Activated T-helper 17 cell treated with anti-CD3 and anti-CD28 coated beads, Interleukin-2, amount 50 U/mL, for 72 hours (primary cell): ENCODE data around the gene EFEMP1. TPM values are rescaled to one million over a fixed set of nuclear protein-coding genes. Genes with fewer than 3 reads are reported as not detected.

Experiments
- ATAC-seq: fragments of 150-1000 bp; cut with Tn5 transposase; replicated peaks from 2 replicates; pipeline ENCODE4 v1.10.0; 2021; ENCODE audit warnings: mild to moderate bottlenecking, moderate library complexity
- H3K27ac Mint-ChIP-seq: one replicate; pipeline ENCODE4 v1.8.0; 2022; ENCODE audit warnings: mixed read lengths
- H3K27me3 Mint-ChIP-seq: one replicate; pipeline ENCODE4 v1.8.0; 2022; ENCODE audit warnings: mixed read lengths
- H3K36me3 Mint-ChIP-seq: one replicate; pipeline ENCODE4 v1.8.0; 2022; ENCODE audit warnings: low read depth, mild to moderate bottlenecking, mixed read lengths
- H3K4me1 Mint-ChIP-seq: one replicate; pipeline ENCODE4 v1.8.0; 2022; ENCODE audit warnings: mixed read lengths
- H3K4me3 Mint-ChIP-seq: one replicate; pipeline ENCODE4 v1.8.0; 2022; ENCODE audit warnings: mild to moderate bottlenecking, mixed read lengths
- H3K9me3 Mint-ChIP-seq: one replicate; pipeline ENCODE4 v1.8.0; 2022; ENCODE audit warnings: mixed read lengths
- total RNA-seq, 2 donors: library from RNA; stranded (reverse); gene quantifications; one replicate each; pipeline ENCODE4 v1.2.3, GENCODE V29; 2022

The EFEMP1 gene
- total RNA-seq, 2 donors from 2014 or later, result not detected

DNA sequence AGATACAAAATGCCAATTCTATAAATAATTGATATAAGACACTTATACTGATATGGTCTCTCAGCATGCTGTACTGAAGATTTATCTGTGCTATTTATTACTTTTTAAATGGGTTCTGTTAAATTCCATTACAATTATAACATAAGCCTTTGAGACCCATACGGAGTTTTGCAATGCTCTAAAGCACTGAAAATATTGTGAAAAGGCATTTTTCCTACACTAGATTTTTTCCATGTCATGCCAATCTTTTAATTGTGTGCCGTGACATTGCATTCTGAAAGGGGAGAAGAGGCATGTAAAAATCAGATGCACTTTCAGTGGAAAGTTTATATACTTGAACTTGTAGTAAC, 46.5 kb downstream of the EFEMP1 start:
- H3K4me1 Mint-ChIP-seq, result no peaks in the 10 kb centered on the region
- H3K27ac Mint-ChIP-seq, result no peak overlapping the region
- H3K9me3 Mint-ChIP-seq, result no peaks in the 10 kb centered on the region
- H3K4me3 Mint-ChIP-seq, result no peak overlapping the region
- no peaks in the 10 kb centered on the region for H3K27me3 Mint-ChIP-seq
- no peak for ATAC-seq
- no peaks in the 10 kb centered on the region for H3K36me3 Mint-ChIP-seq

DNA sequence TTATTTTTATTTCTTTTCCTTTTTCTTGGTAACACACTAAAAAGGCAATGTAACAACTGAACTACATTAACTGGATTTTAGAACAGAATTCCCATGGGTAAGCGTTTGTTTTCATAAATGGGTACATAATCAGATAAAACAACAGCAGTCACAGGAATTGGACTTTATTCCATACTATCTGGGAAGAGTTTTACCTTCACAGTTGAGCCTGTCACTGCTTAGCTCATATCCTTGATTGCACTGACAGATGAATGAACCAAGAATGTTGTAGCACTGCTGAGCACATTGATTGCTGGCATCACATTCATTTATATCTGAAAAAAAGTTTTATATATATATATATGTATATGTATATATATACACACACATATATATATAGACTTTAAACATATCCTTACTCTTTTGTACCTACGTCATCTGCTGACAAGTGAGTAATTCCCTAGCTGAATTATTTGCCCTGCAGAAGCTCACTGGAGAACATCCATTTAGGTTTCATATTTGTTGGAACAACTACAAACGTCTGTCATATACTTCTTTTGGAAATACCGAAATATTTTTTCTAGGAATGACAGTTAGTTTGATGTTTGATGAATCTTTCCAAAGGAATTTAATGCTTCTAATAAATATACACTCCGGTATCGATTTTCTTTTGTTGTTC, 47.0 kb downstream of the EFEMP1 start:
- no peak overlapping the region for H3K27ac Mint-ChIP-seq
- H3K27me3 Mint-ChIP-seq, result no peaks in the 10 kb centered on the region

DNA sequence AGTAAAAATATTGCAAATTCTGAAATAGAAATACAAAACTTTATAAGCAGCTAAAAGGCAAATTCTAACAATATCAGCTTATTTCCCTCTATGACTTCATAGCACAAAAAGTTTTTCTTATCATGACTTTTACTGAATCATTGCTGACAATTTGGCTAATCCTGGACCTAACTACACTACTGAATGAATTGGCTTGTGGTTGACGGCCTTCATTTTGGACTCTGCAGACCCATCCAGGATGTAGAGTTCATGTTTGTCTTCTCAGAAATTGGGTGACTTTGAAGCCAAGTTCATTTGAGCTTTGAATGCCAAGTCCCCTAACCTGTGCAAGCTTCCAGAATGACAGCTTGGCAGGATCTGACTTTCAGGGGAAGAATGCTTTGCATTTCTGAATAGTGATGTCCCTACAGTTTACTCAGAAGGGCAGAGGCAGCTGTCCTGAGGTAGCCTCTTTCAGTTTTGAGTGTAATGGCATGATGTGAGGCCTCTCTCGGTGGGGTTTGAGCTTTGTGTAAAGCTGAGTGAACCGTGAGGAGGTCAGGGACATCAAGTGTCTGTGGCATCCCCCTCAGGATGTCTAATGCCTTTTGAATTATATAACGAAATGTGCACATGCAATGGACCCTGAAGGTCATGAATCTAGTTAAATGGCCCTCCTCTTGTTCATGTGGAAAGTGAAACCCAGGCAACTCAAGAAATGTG, 48.0 kb downstream of the EFEMP1 start:
- no peaks in the 10 kb centered on the region for H3K9me3 Mint-ChIP-seq
- no peaks in the 10 kb centered on the region for H3K36me3 Mint-ChIP-seq
- H3K27me3 Mint-ChIP-seq, result peaks cover 5% of the 10 kb centered on the region
- H3K4me3 Mint-ChIP-seq, result no peak overlapping the region
- ATAC-seq, result no peak
- no peak overlapping the region for H3K27ac Mint-ChIP-seq
- no peaks in the 10 kb centered on the region for H3K4me1 Mint-ChIP-seq

More for the DNA sequence above, 47.0 kb downstream of the EFEMP1 start:
- no peaks in the 10 kb centered on the region for H3K9me3 Mint-ChIP-seq
- no peaks in the 10 kb centered on the region for H3K36me3 Mint-ChIP-seq
- H3K4me3 Mint-ChIP-seq, result no peak overlapping the region
- no peak for ATAC-seq
- no peaks in the 10 kb centered on the region for H3K4me1 Mint-ChIP-seq

DNA sequence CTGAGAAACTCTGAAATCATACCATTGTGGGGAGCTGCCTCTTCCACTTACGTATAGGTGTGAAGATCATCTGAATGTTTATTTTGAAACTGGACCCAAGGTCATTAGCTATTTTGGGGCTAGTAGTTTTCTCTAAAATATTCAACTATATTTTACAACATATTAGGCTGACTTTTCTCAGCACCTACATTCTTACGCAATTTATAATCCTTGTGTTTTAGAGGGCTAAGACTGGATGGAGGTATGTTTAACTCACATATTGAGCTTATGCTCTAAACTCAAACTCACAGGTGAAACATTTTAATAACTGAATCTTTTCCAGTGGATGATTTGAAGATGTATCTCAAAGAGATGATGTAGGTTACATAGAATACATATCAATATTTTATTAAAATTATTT, 49.2 kb downstream of the EFEMP1 start:
- Mint-ChIP-seq H3K4me3 (no peak overlapping the region), H3K36me3 (no peaks in the 10 kb centered on the region), H3K27ac (no peak overlapping the region), H3K4me1 (no peaks in the 10 kb centered on the region), H3K27me3 (peaks cover 11% of the 10 kb centered on the region), H3K9me3 (no peaks in the 10 kb centered on the region)
- no peak for ATAC-seq

DNA sequence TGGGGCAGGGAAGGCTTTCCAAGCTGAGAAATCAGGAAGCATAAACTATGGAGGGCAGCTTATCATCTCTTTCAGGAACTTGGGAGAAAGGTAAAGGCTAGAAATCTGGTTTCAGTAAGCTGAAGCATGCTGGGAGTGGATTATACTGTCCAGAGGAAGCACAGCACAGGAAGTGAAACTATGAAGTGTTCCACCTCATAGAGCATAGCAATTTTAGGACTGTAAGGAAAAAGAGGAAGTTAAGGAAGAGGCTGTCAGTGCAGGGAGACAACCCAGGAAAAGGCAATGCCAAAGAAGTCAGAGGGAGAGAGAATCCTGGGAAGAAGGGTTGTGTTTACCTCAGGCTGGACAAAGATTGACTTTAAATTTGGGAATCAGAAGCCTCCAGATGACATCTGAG, 51.9 kb downstream of the EFEMP1 start:
- no peak for ATAC-seq
- no peaks in the 10 kb centered on the region for H3K9me3 Mint-ChIP-seq
- no peak overlapping the region for H3K27ac Mint-ChIP-seq
- no peaks in the 10 kb centered on the region for H3K4me1 Mint-ChIP-seq
- no peak overlapping the region for H3K4me3 Mint-ChIP-seq
- H3K36me3 Mint-ChIP-seq, result no peaks in the 10 kb centered on the region
- peaks cover 11% of the 10 kb centered on the region for H3K27me3 Mint-ChIP-seq

DNA sequence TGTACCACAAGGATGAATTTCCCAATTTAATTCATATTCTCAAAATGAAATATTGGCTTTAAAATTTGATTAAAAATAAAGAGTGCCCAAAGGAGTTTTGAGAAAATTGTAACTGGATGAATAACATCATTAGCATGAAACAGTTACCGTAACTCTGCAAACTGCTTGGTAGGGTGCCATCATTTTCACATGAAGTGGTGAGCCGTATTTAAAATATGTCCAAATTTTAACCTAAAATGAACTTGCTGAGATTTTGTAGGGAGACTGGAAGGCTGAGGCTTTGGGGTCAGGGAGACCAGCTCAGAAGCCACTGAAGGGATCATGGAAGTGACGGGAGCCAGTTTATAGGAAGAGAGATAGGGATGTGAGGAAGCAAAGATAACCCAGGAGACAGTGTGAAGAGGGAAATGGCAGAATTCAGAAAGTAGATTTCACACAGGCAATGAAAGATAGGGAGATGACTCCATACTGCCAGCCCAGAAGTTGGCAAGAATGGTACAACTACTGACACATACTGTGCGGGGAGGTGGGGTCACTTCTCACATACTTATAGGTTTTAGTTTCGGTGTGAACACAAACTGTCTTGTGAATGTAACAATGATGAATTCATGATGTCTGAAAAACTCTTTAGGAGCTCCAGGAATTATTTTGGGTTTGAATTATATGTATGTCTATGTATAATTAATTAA, 53.8 kb downstream of the EFEMP1 start:
- Mint-ChIP-seq H3K27me3 (peaks cover 11% of the 10 kb centered on the region), H3K27ac (no peak overlapping the region), H3K9me3 (no peaks in the 10 kb centered on the region), H3K4me1 (no peaks in the 10 kb centered on the region), H3K4me3 (no peak overlapping the region), H3K36me3 (no peaks in the 10 kb centered on the region)
- no peak for ATAC-seq

DNA sequence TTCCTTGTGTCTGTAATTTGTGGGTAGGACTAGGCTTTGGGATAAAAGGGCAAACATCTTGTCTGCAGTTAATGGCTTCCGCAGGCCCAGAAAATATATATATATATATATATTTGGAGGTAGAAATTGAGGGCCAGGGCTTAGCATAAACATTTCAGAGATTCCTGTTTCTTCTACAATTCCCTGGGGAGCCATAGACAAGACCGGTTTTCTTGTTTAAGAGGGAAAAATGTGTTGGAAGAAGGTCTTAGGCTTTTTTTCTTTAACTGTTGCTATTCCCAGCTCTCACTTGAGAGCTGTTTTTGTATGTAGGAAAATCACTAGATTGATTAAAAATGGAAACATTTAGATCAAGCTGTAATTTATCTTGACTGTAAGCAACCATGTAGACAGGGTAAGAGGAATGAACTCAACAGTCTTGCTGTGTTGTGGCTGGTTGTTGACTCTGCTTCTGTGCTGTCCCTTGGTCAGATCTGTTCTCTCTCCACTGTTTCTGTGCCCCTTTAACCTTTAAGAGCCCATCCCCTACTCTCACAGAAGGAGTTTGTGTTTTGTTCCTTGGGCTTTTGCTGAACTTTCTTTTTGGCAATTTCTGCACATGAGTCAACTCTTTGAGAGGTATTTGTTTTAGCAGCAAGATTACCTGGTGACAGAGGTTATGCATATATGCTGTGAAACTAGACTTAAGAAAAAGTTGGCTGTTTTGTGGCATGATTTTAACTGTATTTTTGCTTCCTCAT, 58.3 kb downstream of the EFEMP1 start:
- ATAC-seq, result no peak
- H3K36me3 Mint-ChIP-seq, result no peaks in the 10 kb centered on the region
- no peak overlapping the region for H3K27ac Mint-ChIP-seq
- no peaks in the 10 kb centered on the region for H3K4me1 Mint-ChIP-seq
- no peaks in the 10 kb centered on the region for H3K9me3 Mint-ChIP-seq
- peaks cover 4% of the 10 kb centered on the region for H3K27me3 Mint-ChIP-seq
- no peak overlapping the region for H3K4me3 Mint-ChIP-seq

DNA sequence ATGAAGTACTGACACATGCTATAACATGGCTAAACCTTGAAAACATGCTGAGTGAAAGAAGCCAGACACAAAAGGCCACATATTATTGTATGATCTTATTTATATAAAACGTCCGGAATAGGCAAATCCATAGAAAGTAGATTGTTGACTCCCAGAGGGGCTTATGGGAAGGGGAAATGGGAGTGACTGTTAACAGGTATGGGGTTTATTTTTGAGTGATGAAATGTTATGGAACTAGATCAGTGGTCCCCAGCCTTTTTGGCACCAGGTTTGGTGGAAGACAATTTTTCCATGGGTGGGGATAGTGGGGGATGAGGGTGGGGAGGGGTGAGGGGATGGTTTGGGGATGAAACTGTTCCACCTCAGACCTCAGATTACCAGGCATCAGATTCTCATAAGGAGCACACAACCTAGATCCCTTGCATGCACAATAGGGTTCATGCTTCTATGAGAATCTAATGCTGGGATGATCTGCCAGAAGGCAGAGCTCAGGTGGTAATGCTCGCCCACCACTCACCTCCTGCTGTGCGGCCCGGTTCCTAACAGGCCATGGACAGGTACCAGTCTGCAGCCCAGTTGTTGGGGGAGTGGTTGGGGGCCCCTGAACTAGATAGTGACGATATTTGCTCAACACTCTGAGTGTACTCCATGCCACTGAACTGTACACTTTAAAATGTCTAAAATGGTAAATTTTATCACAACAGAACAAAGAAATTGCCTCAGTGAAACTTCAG, 59.1 kb downstream of the EFEMP1 start:
- Mint-ChIP-seq H3K4me3 (no peak overlapping the region), H3K4me1 (no peaks in the 10 kb centered on the region), H3K27me3 (no peaks in the 10 kb centered on the region), H3K27ac (no peak overlapping the region), H3K9me3 (no peaks in the 10 kb centered on the region), H3K36me3 (no peaks in the 10 kb centered on the region)
- no peak for ATAC-seq

DNA sequence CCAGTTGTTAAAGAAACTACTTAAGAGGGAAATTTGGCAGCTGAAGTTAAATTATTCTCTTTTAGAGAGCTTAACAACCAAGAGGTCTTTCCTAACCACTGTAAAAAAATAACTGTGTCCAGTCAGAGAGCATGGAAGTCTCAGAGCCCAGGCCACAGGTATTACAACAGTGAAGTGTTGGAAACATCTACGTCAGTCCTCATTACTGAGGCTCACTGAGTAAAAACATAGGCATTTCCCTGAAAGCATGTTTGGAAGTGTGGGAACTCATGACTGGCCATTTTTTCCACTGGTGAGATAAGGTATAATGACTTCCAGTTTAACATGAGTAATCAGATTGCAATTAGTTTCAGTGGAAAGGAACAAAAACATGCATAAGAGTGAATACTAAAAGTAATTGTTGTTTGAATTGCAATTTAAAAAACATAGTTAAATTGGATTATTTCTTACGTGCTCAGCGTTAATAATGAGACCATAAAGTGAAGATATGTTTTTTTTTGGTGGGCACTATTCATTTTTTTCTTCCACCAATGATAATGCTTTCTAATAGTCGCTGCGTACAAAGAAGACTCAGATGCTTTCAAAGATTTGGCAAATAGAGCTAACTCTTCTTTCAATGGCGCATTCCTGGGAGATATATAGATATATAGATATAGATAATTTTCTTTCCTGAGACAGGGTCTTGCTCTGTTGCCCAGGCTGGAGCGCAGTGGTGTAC, 60.8 kb downstream of the EFEMP1 start:
- Mint-ChIP-seq H3K4me1 (no peaks in the 10 kb centered on the region), H3K27me3 (no peaks in the 10 kb centered on the region), H3K36me3 (no peaks in the 10 kb centered on the region), H3K4me3 (no peak overlapping the region), H3K27ac (no peak overlapping the region), H3K9me3 (no peaks in the 10 kb centered on the region)
- no peak for ATAC-seq

DNA sequence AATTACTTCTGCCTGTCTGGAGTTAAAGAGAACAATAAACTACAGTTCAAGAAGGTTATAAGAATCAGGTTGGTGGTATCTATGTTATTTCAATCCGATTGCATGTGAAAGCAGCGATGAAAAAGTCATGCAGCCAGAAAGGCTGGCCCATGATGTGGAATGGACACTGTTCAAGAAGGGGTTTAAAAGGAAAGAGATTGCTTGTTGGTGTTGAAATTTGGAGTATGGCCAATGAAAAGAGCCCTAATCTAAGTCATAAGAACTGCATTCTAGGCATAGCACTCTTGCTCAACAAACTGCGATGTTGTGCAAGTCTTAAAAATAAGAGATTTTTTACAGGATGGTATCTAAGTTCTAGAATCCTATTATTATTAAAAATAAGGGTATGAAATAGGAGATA, 61.3 kb downstream of the EFEMP1 start:
- H3K4me3 Mint-ChIP-seq, result no peak overlapping the region
- no peaks in the 10 kb centered on the region for H3K36me3 Mint-ChIP-seq
- H3K27me3 Mint-ChIP-seq, result no peaks in the 10 kb centered on the region
- no peak overlapping the region for H3K27ac Mint-ChIP-seq
- H3K9me3 Mint-ChIP-seq, result no peaks in the 10 kb centered on the region
- H3K4me1 Mint-ChIP-seq, result no peaks in the 10 kb centered on the region
- no peak for ATAC-seq

DNA sequence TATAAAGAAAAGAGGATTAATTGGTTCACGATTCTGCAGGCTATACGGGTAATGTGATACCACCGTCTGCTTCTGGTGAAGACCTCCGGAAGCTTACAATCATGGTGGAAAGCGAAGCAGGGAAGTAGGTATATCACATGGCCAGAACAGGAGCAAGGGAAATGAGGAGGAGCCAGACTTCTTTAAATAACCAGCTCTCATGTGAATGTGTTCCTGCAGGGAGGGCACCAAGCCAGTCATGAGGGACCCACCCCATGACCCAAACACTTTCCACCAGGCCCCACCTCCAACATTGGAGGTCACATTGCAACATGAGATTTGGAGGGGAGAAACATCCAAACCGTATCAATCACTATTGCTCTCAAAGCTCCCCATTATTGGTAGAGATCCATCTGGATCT, 61.8 kb downstream of the EFEMP1 start:
- H3K36me3 Mint-ChIP-seq, result no peaks in the 10 kb centered on the region
- H3K4me1 Mint-ChIP-seq, result no peaks in the 10 kb centered on the region
- no peak overlapping the region for H3K4me3 Mint-ChIP-seq

DNA sequence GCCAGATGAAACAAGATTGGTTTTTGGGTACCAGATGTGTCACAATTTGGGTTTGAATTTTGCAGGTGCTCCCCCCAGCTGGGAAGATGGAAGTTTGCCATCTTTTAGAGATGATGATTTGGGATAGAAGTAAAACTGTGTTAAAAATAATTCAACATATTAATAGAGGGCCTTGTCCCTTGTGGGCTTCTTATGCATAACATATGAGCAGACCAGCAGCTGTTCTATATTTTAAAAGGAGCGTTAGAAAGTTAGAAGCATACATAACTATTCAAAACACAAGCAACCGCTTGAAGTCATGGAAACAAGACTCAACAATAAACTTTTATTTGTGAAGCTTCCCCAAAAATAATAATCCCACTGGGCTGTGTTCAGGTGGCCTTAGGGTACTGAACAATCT, 62.8 kb downstream of the EFEMP1 start:
- no peak for ATAC-seq
- Mint-ChIP-seq H3K27ac (no peak overlapping the region), H3K4me1 (no peaks in the 10 kb centered on the region), H3K4me3 (no peak overlapping the region), H3K27me3 (peaks cover 1% of the 10 kb centered on the region), H3K36me3 (no peaks in the 10 kb centered on the region), H3K9me3 (no peaks in the 10 kb centered on the region)

More for the DNA sequence above, 61.8 kb downstream of the EFEMP1 start:
- Mint-ChIP-seq H3K9me3 (no peaks in the 10 kb centered on the region), H3K27ac (no peak overlapping the region), H3K27me3 (no peaks in the 10 kb centered on the region)
- no peak for ATAC-seq

DNA sequence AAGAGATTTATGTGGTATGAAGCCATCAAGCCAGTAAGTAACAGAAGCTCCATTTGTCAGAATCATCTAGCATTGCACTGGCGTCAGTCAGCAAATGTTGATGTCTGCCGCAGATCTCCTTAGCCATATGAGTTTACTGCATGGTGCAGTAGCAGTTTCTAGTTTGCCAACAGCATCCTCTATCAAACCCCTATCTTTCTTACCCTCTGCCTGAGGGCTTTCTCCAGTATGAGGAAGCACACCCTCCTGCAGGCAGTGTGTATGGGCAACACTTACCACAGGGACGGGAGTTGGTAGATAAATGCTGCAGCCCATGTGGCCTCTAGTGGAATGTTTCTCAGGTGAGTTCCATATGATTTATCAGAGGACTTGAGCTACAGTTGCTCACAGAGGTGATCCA, 63.7 kb downstream of the EFEMP1 start:
- no peaks in the 10 kb centered on the region for H3K36me3 Mint-ChIP-seq
- no peaks in the 10 kb centered on the region for H3K9me3 Mint-ChIP-seq
- ATAC-seq, result no peak
- no peak overlapping the region for H3K27ac Mint-ChIP-seq
- H3K4me3 Mint-ChIP-seq, result no peak overlapping the region
- peaks cover 5% of the 10 kb centered on the region for H3K27me3 Mint-ChIP-seq
- no peaks in the 10 kb centered on the region for H3K4me1 Mint-ChIP-seq

DNA sequence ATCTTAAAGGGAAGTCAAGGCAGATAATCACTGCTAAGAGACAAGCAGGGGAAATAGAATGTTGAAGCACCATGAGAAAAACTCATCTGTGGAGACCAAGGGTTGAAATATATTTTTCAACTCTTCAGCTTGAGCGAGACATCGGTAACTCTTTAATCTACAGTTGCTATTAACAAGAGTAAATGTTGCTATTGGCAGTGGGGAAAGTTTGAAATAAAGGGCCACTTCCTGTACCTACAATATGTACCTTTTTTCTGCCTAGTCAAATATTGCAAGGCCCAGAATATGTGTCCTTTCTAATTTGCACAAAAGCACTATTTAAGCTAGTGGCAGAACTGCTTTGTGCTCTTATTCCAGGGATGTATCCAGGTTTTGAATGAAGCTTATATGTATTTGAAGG, 65.8 kb downstream of the EFEMP1 start:
- Mint-ChIP-seq H3K27ac (no peak overlapping the region), H3K9me3 (no peaks in the 10 kb centered on the region), H3K4me1 (no peaks in the 10 kb centered on the region), H3K4me3 (no peak overlapping the region), H3K36me3 (no peaks in the 10 kb centered on the region), H3K27me3 (peaks cover 5% of the 10 kb centered on the region)
- ATAC-seq, result no peak
